HG03066 (cell line): ENCODE data around the gene AGXT.

Source experiments
- ATAC-seq: cut with Tn5 transposase; IDR thresholded peaks from one replicate; pipeline ENCODE4 v1.9.1; 2021; ENCODE audit warnings: low read depth; ENCODE audit not compliant: unreplicated experiment

The AGXT gene

DNA sequence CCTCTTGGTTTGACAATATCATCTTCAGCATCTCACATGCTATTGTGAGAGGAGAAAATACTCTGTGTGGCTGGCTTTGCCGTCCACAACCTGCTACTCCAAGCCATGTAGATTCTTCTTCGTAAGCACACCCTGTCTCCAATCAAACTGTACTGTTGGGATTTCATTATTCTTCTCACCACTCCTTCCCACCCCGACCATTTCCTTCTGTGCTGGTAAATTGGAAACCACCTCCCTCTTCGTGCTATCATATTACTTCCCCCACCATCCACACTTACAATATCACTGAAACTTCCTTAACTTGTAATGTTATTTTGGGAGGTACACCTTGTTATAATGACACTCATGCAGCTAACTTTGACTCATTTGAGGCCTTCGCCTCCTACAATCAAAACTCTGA, 3.2 kb upstream of the AGXT start:
- no peak for ATAC-seq

DNA sequence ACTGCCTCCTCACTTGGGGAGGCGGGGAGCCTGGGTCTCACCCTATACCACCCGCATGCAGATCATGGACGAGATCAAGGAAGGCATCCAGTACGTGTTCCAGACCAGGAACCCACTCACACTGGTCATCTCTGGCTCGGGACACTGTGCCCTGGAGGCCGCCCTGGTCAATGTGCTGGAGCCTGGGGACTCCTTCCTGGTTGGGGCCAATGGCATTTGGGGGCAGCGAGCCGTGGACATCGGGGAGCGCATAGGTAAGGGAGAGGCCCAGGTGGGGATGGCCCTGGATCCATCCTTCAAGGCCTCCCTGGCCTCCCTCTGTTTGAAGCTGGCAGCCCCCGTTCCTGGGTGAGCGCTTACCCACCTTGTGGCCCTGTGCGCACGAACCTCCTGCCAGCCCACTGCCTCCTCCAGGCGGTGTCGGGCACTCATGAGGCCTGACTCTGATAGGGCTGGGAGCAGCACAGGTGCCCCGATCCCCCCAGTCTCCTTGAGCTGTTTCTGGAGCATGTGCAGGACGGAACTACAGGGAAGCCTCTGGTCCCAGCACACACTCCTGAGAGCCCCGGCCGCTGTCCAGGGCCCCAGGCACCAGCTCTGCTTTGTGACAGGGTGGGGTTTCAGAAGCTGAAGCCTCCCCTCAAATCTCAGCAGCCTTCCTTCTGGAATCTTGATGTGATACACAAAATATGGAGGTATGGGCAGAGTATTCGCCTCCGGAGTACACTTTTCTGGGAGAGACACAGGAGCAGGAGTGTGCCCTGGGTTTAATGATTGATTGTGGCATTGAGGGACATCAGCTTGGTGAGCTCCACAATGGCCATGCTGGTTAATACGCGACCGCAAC, 708 bp downstream of the AGXT start:
- no peak for ATAC-seq

DNA sequence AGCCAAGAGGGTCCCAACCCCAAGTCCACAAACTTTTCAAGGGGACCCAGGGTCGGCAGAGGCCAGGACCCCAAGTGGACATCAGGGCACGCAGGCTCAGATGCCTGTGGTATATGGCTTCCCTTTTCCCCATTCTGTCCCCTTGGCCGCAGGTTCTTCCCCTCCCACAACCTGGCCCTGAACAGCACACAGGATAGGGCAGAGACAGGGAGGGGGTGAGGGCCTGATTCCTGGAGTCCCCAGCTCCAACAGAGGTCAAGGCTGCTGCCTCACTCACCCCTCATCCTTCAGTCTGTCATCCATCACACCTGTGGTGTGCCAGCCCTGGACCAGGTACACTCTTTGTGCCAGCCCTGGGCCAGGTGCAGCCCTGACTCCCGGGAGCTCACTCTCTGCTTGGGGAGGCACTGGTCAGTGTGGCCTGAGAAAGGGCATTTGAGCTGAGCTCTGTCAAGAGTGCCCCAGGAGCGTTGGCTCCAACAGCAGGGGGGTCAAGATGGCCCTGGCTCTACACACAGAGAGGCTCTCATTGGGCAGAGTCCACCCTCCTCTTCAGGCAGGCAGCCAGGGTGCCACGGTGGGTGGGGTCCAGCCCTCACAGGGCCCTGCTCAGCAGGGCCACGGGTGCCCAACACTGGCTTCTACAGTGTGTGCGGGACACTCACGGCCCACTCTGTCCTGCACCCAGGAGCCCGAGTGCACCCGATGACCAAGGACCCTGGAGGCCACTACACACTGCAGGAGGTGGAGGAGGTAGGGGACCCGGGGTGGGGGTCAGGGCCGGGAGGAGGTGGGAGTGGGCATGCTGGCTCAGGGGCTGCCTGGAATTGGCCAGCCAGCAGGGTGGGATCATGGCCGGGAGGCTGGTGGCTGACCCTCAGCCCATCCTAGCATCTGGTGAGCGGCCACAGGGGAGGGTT, 1.6 kb downstream of the AGXT start:
- ATAC-seq, result no peak

DNA sequence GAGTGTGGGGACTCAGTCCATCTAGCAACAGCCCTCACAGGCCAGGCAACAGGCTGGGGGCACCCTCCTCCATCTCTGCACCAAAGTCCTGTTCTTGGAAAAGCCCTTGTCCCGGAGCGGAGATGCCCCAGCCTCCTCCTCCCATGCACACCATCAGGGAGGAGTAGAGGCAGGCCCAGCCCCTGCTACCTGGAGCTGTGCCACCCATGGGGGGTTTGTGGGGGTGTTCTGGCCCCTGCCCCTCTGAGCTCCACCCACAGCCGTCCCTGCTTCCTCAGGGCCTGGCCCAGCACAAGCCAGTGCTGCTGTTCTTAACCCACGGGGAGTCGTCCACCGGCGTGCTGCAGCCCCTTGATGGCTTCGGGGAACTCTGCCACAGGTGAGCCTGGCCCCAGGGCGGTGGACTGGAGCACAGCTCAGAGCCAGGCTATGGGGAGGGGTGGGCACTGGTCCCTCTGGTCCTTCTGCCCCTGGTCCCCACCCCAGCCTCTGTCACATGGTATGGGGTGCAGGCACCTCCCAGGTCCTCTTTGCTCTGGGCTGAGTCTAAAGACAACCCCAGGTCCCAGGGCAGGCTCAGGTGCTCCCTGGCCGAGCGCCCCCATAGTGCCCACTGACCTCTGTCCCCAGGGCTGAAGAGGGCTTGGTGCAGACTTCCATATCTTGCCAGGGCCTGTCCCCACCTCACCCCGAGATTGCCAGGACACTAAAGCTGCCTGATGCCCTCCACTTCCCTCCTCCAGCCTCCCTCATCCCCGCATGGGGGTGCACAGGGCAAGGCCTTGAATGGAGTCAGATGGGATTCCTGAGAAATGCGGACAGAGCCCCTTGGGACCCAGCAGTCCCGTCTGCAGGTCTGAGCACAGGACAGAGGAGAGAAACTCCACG, 2.7 kb downstream of the AGXT start:
- no peak for ATAC-seq

DNA sequence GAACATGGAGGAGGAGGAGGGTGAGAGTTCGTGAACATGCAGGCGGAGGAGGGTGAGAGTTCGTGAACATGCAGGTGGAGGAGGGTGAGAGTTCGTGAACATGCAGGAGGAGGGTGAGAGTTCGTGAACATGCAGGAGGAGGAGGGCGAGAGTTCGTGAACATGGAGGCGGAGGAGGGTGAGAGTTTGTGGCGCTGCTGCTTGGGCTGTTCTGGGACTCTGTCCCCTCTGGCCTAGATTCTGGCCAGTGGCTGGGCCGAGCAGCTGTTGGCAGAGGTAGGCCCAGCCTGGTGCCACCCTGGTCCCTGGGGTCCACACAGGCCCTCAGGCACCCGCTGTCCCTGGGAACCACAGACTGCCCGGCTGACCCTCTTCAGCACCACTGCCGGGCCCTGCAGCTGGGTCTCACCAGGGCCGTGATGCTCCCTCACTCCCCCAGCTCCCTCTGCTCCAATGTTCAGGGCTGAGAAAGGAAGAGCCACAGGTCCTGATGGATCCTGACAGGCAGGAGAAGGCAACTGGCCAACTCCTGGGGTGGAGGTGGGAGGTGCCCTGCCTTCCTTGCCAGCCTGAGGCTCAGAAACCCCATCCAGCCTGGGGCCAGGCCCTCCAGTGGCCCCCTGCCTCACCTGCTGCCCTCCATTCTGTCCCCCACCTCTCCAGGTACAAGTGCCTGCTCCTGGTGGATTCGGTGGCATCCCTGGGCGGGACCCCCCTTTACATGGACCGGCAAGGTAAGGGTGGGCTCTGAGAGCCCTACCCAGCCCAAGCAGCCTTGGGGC, 3.9 kb downstream of the AGXT start:
- no peak for ATAC-seq

DNA sequence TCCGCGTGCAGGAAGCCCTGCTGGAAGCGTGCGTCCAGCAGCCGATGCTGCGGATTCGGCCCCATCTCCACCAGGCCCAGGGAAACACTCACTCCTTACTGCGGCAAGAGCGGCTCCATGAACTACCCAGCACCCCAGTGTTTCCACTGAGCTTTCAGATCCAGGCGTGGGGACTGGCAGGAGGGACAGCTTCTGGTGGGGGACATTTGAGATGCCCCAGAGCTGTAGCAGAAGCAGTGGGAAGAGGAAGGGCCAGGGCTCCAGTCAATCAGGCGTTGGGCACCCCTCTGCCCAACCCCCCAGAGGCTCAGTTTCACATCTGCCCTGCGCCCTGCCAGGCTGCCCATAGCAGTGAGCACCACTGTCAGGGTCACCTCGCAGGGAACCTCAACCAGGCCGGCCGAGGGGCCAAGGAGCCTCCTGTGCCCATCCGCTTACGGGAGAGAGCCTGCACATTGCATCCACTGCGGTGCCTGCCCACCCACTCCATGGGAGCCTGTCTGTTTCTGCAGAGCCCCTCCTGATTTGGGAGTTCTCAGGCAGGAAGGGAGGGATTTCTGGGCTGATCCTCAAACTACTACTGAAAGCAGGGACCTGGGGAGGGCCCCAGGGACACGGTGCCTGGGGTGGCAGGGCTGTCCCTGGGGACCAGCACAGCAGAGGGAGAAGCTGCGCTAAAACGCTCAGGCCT, 4.6 kb downstream of the AGXT start:
- ATAC-seq, result no peak

DNA sequence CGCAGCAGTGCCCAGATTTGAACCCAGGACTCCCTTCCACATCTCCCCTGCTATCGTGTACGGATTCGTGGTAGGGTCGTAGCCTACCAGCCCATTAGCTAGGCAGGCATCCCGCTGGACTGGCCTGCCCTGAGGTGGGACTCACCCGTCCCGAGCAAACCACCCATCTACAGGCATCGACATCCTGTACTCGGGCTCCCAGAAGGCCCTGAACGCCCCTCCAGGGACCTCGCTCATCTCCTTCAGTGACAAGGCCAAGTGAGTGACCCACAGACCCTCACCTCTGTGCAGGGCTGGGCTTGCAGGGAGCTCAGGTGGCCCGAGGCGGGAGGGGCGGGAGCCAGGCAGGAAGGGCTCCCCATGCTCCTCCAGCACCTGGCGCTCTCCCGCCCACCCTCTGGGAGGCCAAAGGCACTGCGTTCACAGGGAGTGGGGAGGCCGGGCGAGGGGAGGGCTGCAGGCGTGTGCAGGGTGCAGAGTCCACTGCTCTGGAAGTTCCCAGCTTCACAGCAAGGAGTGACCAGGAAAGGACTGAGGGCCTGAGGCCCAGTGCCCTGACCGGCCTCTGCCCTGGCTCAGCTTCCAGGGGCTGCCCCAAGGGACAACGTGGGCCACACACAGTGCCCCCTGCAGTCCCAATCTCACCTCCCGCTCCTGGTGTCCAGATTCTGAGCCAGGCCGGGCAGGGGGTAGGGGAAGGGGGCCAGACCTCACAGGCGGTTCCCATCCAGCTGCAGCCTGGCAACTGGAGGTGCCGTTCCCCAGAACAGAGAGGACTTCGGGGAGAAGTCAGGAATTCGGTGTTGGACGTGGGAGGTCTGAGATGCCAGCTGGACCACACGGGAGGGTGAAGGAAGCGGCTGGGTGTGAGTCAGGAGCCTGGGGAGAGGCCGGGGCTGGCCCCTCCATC, 5.4 kb downstream of the AGXT start:
- no peak for ATAC-seq

DNA sequence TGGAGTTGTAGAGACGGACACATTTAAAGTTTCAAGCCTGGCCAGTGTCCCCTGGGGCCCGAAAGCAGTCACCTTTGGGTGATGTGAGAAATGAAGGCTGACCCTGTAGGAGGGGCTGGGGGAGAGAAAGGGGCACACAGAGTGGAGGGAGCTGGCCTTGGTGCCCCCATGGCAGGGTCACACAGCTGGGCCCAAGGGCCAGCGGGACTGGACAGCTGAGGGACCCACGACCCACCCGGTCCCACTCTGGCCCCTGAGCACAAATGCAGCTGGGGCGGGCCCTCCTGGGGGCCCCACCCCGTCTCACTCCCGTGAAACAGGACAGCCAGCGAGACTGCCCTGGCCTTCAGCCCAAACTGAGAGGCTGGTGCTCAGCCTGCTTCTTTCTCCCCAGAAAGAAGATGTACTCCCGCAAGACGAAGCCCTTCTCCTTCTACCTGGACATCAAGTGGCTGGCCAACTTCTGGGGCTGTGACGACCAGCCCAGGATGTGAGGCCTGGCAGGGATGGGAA, 6.1 kb downstream of the AGXT start:
- no peak for ATAC-seq

DNA sequence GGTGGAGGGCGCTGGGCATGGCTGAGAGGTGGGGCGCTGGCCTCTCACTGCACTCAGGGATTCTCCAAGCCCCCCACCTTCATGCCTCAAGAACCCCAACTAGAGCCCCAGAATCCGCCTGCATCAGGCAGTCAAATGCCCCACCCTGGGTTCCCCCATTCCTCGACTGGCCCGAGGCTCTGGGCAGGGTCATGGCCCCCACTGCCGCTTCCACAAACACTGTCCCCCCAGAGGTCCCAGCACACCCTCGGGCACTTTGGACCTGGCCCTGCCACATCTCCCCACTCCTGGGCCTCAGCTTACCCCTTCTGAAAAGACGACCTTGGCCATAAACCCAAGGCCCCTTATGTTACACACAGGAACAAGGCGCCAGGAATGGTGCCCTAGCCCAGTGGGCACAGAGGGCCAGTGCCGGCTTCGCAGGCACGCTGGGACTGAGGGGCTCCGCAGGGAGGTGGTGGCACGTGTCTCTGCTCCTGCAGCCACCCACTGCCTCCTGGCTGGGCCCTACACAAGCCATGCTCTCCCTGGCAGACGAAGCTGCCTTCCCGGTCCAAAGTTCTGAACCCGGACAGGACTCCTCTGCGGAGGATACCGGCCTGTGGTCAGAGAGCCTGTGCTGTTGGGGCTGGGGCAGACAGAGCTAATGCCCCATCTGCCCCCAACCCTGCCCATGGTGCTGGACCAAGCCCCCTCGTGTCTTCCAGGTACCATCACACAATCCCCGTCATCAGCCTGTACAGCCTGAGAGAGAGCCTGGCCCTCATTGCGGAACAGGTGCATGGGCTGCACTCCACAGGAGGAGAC, 6.8 kb downstream of the AGXT start:
- no peak for ATAC-seq

DNA sequence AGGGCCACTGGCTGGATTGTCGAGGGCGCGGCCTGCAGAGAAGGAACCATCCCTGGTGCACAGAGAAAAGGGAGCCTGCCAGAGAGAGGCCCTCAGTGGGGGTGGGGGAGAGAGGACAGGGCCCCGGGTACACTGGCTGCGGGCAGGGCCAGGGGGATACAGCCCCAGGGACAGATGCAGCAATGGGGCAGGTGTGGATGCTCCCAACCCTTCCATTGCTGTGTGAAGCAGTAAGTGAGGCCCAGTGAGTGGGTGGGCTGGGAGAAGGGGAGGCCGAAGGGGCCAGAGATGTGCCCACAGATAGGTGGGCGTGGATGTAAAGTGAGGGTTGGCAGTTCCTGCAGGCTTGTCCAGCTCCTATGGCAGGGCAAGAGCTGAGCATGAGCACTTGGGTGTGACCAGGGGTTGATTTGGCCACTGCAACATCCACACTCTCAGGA, 7.4 kb downstream of the AGXT start:
- ATAC-seq, result no peak

DNA sequence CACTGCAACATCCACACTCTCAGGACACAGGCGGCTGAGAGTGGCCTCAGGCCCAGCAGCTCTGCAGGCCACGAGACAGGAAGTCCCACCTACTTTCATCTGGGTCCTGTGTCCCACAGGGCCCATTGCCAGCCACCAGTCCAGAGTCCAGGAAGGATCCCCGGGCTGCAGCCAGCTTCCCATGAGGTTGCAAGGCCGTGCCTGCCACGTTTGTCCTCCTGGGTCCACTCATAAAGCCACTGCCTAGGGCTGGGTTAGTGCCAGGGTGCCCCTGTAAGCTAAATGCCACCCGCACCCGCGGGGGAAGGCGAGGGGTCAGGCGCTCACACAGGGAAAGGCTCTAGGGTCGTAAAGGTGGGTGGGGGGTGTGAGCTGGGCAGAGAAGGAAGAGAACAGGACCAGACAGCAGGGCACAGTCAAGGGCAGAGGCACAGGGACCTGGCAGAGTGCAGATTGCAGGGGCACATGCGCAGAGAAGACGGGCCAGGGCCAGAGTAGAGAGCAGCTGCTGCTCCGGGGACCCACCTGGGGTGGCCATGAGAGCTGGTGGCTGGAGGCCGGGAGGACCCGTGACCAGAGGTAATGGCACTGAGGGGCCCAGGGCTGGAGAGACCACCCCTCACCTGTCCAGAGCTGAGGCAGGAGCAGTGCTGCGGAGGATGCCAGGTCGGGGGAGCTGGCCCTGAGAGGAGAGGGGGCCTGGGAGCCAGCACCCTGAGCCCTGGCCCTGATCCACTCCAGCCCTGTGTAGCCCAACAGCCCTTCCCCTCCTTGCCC, 8.0 kb downstream of the AGXT start:
- ATAC-seq, result no peak

DNA sequence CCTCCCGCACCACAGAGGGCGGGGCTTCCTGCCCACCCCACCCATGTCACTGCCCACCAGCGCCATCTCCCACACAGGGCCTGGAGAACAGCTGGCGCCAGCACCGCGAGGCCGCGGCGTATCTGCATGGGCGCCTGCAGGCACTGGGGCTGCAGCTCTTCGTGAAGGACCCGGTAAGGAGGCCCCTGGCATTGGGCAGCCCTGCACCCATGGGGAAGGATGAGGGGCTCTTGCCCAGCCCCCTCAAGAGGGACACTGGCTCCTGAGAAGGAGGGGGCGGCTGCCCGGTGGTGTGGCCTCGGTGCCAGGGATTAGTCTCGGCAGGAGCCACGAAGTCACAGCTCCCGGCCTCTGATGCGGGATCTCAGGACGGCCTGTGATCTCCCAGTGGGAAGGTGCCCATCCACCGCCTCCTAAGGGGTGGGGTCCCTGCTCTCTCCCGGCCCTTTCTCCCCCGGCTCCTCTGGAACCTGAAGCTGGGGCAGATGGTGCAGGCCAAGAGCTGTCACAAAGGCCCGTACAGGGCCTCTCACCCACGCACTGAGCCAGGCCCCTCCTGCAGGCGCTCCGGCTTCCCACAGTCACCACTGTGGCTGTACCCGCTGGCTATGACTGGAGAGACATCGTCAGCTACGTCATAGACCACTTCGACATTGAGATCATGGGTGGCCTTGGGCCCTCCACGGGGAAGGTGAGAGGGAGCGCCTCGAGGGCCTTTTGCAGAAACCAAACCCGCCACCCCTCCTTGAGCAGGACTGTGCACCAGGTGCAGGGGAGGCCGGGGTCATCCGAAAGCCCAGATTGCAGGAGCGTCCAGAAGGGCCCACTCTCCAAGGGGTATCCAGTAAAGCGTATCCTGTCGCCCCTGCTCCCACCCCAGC, 9.1 kb downstream of the AGXT start:
- ATAC-seq, result no peak

DNA sequence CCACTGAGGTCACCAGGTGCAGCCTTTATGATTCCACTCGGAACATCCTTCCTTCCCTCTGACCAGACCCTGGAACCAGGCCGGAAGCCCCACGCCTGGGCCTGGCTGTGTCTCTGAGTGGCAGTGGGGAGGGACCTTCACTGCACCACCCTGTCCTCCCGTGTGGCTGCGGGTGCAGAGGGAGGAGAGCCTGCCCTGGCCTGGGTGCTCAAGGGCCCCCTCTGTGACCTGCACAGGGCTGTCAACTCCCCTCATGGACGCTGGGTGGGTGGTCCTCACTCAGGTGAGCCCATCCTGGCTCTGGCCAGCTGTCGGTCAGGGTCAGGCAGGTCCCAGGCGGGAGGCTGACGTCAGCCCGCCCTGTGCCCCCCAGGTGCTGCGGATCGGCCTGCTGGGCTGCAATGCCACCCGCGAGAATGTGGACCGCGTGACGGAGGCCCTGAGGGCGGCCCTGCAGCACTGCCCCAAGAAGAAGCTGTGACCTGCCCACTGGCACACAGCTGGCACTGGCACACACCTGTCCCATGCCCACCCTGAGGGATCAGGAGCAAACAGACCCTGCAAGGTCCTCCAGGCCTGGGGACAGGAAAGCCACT, 9.8 kb downstream of the AGXT start:
- no peak for ATAC-seq

DNA sequence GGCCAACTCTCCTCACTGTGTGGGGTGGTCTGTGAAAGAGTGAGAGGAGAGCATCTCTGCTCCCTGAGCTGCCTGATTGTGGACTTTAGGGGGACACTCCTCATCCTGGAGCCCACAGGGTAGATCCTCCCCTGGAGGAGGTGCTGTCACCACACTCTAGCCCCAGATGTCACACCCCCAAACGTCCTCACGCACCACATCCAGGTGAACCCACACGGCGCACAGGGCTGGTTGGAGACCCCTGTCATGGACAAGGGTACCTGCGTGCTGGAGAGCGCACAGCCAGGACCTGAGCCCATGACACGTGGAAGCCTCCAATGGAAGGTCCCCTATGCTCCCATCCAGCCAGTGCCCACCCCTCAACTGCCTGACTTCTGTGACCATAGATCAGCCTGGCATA, 10.5 kb downstream of the AGXT start:
- no peak for ATAC-seq

DNA sequence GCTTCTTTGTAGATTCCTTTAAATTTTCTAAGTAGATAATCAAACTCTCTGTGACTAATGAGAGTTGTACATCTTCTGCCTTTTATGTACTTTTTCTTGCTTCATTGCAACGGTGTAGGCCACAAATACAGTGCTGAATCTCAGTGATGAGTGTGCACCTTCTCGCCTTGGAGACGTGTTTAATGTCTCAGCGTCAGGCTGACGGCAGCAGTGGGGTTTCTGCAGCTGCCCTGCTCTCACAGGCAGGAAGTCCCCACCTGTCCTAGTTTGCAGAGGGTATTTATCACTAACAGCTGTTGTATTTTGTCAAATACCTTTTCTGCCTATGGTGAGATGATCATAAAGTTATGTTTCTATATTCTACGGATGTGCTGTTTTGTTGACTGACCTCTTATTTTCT, 13.3 kb downstream of the AGXT start:
- no peak for ATAC-seq
